Stimulated activated naive CD8-positive, alpha-beta T cell treated with anti-CD3 and anti-CD28 coated beads, Interleukin-15, Interleukin-2, amounts not matched to agents 100 U/mL and 50 U/mL, for 24 hours (primary cell): Measurements from ENCODE around the gene BARX2.

ENCODE experiments used
- ATAC-seq: fragments of 150-1000 bp; cut with Tn5 transposase; one replicate; pipeline ENCODE4 v1.10.0; 2021
- DNase-seq: peaks from one replicate; pipeline ENCODE4 v3.0.0; 2021

The BARX2 gene

DNA sequence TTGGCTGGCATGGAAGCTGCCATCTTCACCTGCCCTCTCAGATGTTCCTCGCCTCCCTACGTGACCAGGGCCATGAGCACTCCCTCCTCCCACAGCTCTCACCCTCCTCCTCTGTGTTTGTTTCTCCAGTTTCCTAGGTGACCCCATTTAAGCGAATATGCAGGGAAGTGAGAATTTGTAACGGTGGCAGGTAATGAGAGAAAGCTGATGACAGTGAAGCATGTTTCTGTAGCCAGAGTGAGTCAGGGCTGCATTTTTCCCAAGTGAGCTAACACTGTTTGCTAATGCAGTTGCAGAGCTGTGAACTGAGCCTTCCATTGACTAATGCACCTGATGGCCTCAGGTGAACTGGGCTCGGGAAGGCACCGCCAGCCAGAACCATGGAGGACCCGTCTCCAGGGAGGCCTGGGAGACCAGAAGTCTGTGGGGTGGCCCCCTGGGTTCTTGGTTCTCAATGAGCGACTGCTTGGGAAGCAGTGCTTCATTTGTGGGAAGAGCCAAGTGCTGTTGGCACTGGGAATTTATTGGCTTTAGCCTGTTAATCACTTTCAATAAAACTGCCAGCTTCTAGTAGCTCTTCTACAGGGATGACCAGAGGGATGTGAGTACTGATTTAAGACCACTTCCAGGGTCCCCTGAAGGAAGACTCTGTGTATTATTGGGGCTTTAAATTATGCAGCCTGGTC is 64.5 kb downstream of the BARX2 start:
- ATAC-seq (peak; percentile 28), DNase-seq (no peak)

DNA sequence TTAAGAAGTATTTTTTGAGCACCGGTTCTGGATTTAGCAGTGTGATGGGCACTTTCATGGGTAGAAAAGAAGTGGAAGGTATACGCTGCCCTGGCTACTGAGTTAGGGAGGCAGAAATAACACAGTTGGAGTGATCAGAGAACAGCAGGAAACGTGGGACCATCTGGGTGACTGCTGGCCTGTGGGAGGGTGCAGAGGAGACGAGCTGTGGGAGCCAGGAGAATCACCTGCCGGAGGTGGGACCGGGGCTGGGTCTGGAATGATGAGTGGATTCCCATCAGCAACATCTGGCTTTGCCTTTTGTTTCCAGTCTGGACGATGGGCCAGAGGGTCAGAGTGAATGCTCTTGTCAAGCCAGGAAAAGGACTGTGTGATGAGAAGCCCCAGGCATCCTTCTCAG is 66.5 kb downstream of the BARX2 start:
- DNase-seq (no peak), ATAC-seq (no peak)

DNA sequence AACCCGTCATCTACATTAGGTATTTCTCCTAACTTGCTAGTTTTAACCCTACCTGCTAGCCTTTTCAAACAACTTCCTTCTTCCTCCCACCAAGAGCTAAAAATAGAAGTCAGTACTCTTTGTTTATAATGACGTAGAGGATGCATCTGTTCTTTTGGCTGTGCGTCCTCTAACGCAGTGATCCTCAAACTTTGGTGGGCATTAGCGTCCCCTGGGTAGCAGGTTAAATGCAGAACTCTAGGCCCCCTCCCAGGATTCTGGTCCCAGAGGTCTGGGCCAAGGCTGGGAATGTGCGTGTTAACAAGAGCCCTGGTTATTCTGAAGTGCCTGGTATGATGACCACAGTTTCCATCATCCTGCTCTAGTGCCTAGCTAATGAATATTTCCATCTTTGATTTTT is 67.6 kb downstream of the BARX2 start:
- ATAC-seq: no peak
- DNase-seq: no peak

DNA sequence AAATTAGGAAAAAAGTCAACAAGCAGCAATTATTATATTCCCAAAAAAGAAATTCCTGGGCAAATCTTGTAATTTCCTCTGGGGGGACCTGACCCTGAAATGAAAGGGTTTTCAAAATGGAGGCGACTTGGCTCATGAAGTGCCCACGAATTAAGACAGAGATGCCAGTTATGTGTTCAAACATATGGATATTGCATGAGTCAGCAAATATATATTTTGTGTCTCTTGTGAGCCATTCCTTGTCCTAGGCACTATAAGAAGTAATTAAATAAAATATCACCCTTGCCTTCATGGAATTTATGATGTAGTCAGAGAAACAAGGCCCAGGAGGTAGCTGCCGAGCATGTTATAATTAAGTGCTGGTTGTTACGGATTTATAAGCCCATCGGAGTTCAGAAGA is 68.6 kb downstream of the BARX2 start:
- ATAC-seq (no peak), DNase-seq (no peak)

DNA sequence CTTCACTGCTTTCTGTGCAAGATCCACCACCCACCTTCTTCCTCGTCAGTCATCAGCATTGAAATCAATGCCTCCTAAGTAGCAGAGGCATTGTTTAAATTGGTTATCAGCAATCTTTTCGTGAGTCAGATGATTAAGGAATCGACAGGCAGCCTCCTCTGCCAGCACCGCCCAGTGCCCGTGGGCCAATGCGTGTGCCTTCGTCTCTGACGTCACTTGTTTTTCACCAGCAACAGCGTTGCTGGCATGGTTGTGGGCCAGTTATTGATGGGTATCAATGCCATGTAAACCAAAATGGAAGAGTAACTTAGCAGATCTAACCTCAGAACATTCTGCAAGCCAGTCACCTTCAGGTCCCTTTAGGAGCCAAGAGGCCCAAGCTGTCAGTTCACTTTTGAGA is 69.6 kb downstream of the BARX2 start:
- ATAC-seq: no peak

DNA sequence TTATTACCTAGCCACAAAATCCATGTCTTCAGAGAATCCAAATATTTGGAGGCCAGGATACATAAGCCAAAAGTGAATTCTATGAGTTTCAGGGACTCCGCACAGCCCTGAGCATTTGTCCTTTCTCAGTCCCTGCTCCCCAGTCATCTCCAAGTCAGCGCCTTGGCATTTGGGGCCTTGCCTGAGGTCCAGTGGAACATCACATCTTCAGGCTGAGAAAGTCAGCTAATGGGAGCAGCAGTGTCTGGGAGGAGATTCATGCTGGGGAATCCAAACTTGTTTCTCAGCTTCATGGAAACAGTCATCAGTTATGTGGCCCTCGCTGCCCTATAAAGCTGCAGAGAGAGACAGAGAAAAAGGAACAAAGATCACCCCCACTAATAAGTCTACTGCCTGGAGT is 70.9 kb downstream of the BARX2 start:
- DNase-seq (no peak), ATAC-seq (no peak)

More for the DNA sequence above, 69.6 kb downstream of the BARX2 start:
- no peak for DNase-seq

DNA sequence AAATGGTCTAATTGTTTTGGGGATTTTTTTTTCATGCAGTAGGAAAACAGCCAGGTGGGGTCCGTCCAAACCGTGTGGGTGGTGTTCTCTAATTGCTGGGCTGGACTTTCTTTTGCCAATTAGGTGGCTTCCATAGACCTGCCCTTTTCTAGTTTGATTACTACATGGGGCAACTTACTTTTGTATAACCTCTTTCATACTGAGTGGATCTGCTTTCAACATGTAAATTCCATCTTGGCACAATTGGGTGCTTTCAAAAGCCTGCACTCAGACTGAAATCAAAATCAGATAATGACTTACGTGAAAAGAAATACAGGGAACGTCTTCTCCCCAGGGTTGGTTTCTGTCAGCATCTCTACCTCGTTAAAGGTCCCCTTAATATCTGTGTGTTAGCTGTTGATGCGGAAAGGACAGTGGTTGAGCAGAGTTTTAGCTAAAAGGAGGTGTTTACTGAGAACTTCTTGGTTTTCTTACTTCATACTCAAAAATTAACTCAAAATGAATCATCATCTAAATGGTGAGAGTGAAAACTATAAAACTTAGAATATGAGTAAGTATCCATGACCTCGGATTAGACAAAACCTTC is 72.1 kb downstream of the BARX2 start:
- ATAC-seq: no peak

DNA sequence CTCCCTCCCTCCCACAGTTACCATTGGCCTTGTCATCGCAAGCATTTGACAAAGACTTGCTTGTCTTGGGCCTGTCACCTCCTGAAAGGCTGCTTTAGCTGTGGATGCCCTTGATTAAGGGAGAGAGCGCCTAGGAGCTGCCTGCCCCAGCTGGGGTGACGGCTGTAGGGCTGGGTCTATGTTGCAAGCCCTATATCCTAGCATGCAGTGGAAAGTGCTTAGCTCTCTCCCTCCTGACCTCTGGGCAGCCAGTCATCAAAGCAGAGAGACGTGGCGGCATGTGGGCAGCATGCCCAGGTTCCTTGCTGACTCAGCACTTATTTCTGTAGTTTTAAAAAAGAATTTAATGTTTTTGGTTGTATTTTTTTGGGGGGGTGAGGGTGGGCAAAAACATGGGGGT is 75.9 kb downstream of the BARX2 start:
- DNase-seq (no peak), ATAC-seq (no peak)

More for the DNA sequence above, 72.1 kb downstream of the BARX2 start:
- no peak for DNase-seq

DNA sequence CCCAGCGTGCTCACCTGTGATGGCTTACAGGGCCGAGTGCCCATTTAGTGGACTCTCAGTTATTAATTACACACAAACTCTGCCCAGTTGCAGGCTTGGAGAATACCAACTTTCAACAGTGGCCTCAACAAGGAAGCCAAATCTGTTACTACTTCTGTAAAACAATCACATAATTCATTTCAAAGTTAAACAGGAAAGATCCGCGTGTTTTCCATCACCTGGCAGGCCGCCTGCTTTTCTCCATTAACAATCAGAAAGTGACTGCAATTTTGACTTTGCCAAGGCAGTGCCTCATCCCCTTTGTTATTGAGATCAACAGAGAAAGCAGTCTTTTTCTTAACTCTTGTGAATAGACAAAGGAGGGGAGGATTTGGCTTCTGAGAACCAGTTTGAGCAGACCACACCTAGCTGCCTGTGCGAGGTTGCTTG is 77.7 kb downstream of the BARX2 start:
- no peak for ATAC-seq
- DNase-seq: no peak

DNA sequence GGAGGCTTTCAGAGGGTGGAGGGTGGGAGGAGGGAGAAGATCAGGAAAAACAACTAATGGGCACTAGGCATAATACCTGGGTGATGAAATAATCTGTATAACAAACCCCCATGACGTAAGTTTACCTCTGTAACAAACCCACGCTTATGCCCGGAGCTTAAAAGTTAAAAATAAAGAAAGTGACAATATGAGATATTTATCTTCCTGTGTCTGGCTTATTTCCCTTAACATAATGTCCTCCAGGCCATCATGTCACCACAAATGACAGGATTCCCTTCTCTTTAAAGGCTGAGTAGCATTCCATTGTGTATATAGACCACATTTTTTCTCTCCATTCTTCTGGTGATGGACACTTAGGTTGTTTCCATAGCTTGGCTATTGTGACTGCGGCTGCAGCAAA is 79.5 kb downstream of the BARX2 start:
- ATAC-seq (no peak), DNase-seq (no peak)

DNA sequence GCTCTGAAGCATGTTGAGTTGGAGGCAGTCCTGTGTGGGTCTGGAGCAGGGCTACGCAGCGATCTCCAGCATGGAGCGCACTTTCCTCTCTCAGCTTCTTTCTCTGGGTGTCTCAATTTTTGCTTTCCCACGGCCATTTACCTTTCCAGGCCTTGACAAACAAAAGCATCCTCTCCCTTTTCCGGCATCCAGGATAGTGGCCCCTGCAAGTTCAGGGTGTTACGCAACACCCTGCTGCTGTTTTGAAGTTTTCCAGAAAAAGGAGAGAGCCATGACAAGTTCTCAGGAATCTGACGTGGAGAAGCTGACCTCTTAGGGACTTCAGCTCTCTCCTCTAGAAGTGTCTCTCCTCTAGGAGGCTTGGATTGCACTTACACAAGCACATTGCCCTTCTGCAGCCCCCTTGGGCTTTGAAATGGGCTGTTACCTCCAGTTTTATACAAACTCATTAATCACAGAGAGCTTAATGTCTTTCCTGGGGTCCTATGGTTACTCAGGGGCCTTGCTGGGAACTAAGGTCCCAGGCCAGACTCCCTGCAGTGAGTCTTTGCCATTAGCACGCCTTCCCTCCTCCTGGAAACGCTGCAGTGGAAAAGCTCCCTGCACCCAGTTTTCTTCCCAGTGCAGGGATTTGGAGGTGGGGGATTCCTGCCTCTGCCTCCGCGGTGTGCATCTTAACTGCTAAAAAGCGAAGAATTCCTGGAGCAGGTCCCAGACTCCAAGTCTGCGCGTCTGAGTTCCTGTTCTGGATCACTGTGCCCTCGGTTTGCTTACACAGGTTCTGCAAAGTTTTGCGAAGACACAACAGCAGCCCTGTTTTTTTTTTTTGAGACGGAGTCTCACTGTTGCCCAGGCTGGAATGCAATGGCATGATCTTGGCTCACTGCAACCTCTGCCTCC is 80.4 kb downstream of the BARX2 start:
- DNase-seq (no peak), ATAC-seq (no peak)

DNA sequence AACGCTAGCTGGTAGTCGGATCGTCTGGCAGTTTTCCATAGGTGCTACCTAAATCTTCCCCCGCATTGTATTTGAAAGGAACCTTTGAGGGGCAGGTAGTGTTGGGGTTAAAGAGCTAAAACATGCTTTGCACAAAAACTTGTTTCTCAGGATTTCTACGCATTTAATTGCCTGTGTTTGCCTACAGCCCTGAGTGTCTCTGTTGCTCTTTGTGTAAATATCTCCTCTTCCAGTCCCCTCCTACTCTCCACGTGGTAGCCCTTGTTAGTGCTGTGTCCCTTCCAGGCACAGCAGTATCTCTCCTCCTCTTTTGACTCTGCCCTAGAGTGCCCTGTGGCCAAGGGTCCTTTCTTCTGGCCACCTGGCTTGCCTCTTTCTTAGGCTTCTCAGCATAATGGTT is 81.7 kb downstream of the BARX2 start:
- DNase-seq (no peak), ATAC-seq (no peak)

DNA sequence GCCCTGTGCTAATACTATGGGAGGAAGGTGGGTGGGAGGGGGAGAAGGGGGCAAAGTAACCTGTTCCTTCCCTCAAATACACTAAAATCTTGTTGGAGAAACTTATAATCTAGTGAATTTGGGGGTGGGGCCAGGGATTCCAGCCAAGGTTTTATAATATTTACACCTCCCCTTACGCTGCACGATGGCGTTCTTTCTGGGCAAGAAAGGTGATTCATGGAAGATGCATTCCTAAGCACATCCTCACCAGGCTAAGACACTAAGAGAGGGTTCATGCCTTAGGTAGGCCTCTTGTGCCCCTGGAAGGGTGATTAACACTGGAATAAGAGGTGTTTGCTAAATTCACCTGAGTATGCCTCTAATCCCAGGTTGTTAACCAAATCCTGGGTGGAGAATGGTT is 82.6 kb downstream of the BARX2 start:
- ATAC-seq: no peak
- DNase-seq: no peak

DNA sequence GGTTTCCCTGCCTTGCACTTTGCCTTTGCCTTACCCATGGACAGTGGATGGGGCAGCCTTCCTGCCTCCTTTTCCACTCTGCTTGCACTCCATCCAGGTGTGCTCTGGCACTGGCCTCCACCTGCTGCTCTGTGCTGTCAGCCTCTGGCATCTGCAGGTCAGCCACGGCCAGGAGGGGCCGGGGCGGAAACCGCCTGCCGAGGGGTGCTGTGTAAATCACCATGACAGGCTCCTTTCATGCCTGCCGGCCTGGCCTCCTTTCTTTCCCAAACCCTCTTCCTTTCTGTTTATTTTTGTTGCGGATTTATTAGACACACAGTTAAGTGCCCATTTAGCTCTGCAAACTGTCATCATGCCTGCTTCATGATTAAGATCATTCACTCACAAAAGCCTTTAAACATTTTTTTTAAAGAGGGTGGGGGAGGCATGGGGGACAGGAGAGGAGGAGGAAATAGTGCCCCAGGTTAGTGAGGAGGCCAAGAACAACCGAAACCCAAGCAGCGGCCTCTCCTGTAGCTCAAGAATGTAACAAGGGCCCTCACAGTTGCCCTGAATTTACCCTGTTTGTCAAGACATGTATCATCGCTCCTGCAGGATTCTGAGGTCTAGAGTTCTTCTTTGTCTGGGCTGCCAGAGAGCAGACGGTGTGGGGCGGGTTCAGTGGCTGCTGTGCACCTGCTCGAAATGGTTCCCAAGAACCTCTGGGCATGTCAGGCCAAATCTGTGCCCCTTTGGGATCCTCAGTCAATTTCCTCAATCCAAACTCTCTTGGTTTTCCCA is 83.3 kb downstream of the BARX2 start:
- DNase-seq (no peak), ATAC-seq (no peak)

DNA sequence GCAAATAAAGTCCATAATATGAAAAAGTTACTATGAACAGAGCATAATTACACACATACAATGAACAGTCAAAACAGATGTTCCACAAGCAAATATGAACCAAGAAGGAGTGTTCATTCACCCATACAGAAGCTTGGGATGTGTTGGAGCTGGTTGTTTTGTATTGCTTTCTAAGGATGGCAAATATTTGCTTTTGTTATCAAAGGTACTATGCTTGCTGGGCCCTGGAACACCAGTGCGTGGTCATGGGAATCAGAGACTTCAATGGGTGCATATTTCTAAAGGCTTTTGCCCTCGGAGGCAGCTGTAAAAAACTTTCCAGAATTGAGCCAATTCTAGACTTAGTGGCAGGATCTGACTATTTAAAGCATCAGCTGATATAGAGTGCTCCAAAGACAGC is 85.1 kb downstream of the BARX2 start:
- DNase-seq (no peak), ATAC-seq (no peak)

DNA sequence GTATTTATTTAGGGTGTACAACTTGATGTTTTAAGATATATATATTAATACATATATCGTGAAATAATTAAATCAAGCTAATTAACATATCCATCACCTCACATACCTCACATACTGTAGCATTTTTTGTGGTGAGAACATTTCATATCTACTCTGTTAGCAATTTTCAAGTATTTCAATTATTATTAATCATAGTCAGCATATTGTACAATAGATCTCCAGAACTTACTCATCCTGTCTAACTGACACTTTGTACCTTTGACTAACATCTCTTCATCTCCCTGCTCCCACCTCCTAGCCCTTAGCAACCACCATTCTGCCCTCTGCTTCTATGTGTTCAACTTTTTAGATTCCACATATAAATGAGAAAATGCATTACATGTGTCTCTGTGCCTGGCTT is 108.4 kb downstream of the BARX2 start:
- DNase-seq (no peak), ATAC-seq (no peak)

DNA sequence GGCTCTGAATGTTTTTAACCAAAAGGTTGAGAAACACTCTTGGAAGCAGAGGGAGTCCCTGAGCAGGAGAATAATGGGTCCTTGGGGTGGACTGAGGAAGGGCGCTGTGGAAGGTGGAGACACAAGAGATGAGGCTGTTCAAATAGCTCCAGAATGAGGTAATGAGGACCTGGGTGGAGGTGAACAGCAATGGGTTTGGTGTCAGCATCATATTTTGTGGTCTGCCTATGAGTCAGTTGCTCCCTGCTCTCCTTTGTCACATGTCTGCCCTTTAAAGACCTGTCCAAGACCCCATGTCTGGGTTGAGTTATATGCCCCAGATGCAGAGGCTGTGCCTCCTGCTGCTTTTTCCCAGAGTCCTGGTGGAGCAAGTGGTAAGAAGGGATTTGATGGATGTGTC is 113.6 kb downstream of the BARX2 start:
- ATAC-seq (peak; percentile 43), DNase-seq (no peak)

DNA sequence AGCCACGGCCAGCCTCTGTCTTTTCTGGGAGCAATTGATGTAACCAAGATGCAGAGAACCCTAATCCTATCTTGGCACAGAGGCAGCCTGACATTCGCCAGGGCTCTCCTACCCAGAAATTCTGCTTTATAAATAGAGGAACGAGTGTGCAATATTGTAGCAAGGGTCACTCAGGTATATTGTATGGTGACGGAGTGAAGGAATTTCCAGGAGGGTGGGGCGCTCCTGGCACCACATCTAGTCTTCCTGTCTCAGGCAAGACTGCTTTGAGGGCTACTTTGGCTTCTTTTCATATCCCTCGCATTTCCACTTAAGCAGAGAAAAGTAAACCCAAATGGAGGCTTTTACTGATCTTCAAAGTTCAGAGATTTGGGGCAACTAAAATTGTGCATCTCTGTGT is 114.4 kb downstream of the BARX2 start:
- DNase-seq (no peak), ATAC-seq (no peak)

DNA sequence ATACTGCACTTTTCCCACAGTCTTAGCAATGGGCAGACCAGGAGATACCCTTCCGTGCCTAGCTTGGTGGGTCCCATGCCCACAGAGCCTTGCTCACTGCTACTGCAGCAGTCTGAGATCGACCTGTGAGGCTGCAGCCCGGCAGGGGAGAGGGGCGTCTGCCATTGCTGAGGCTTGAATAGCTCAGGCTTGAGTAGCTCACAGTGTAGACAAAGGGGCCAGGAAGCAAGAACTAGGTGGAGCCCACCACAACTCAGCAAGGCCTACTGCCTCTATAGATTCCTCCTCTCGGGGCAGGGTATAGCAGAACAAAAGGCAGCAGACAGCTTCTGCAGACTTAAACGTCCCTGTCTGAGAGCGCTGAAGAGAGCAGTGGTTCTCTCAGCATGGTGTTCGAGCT is 118.1 kb downstream of the BARX2 start:
- DNase-seq (no peak), ATAC-seq (no peak)
